HCT116 (cell line): ENCODE measurements around the gene GAK. TPM values are rescaled to one million over a fixed set of nuclear protein-coding genes. Genes with fewer than 3 reads are reported as not detected.

Experiments
- ATAC-seq: fragments of 200-7000 bp; cut with Tn5 transposase; 2 replicates; pipeline ENCODE4 v1.9.1; 2020; ENCODE audit warnings: mild to moderate bottlenecking, moderate library complexity
- BruUV-seq: library from RNA; stranded (reverse); fragments of 400-500 nt; replicated peaks from 2 replicates; lab custom pipeline; 2021; lab: Mats Ljungman, UMichigan
- CTCF ChIA-PET: fragments of 300-600 bp; sonication (Branson Sonifier 250); formaldehyde crosslinking; loops from one replicate; lab custom pipeline; 2021; ENCODE audit warnings: antibody characterized with exemption; lab: Charles Lee
- POLR2A ChIA-PET: fragments of 300-600, 350-600 bp; sonication (Branson Sonifier 250); formaldehyde crosslinking; loops from one replicate; lab custom pipeline; 2021; ENCODE audit warnings: antibody characterized with exemption; lab: Charles Lee
- RAD21 ChIA-PET, 2 experiments: fragments of 300-600 bp; sonication (Branson Sonifier 250); formaldehyde crosslinking; loops; one replicate each; lab custom pipeline; 2023; ENCODE audit warnings: low total read pairs in 2 of 2; ENCODE audit not compliant: uncharacterized antibody in 2 of 2, unreplicated experiment in 2 of 2, low non-redundant PET in 1 of 2; lab: Charles Lee
- DNase-seq: peaks from one replicate; pipeline ENCODE4 v3.0.0-alpha.2; 2010; ENCODE audit warnings: low read depth, low spot score
- H2AFZ ChIP-seq: fragments of 200-600 bp; shearing (Covaris generic), sonication (generic); 2 replicates; pipeline ENCODE4 v1.6.1; 2017; ENCODE audit warnings: low read depth, mixed run types, mixed read lengths, antibody characterized with exemption, low read length; ENCODE audit not compliant: poor library complexity, severe bottlenecking
- H3K27ac ChIP-seq: 2 replicates; pipeline ENCODE4 v1.5.1; 2012; ENCODE audit warnings: low read depth, low read length
- H3K27me3 ChIP-seq: fragments of 200-600 bp; sonication (generic); 2 replicates; pipeline ENCODE4 v1.6.1; 2016; ENCODE audit warnings: mixed run types, low read length, mixed read lengths; ENCODE audit not compliant: insufficient read depth
- H3K36me3 ChIP-seq, 2 experiments: fragments of 200-500 bp in 1 of 2; fragments of 200-600 bp in 1 of 2; sonication (Bioruptor generic) in 1 of 2; sonication (generic) in 1 of 2; 2 replicates each; pipeline versions ENCODE4 v1.5.1 to v1.6.1; 2014 to 2016; ENCODE audit warnings: low read length in 2 of 2, inconsistent platforms in 1 of 2, mixed read lengths in 1 of 2, mixed run types in 1 of 2; ENCODE audit not compliant: insufficient read depth in 2 of 2, control insufficient read depth in 1 of 2
- H3K4me1 ChIP-seq, 2 experiments: fragments of 200-600 bp in 1 of 2; sonication (generic) in 1 of 2; 2 replicates each; pipeline versions ENCODE4 v1.5.1 to v1.6.1; 2012 to 2017; ENCODE audit warnings: low read length in 2 of 2, inconsistent platforms in 1 of 2, mild to moderate bottlenecking in 1 of 2, mixed read lengths in 1 of 2, mixed run types in 1 of 2, moderate library complexity in 1 of 2; ENCODE audit not compliant: insufficient read depth in 2 of 2, control insufficient read depth in 1 of 2
- H3K4me2 ChIP-seq: fragments of 200-600 bp; sonication (generic); 2 replicates; pipeline ENCODE4 v1.6.1; 2017; ENCODE audit warnings: mixed run types, low read length, mixed read lengths
- H3K4me3 ChIP-seq, 2 experiments: fragments of 200-600 bp in 1 of 2; sonication (generic) in 1 of 2; replicated peaks in 1 of 2; 2 replicates each; pipeline ENCODE4 v1.5.1; 2011 to 2016; ENCODE audit warnings: low read length in 2 of 2, control low read depth in 1 of 2, low read depth in 1 of 2, mild to moderate bottlenecking in 1 of 2, mixed read lengths in 1 of 2, mixed run types in 1 of 2
- H3K79me2 ChIP-seq: fragments of 200-600 bp; sonication (generic); 2 replicates; pipeline ENCODE4 v1.6.1; 2017; ENCODE audit warnings: mild to moderate bottlenecking, mixed run types, low read length, moderate library complexity, mixed read lengths; ENCODE audit not compliant: insufficient read depth
- H3K9ac ChIP-seq: fragments of 200-600 bp; sonication (generic); 2 replicates; pipeline ENCODE4 v1.6.1; 2016; ENCODE audit warnings: low read length, mixed read lengths
- H3K9me2 ChIP-seq: fragments of 200-600 bp; sonication (generic), shearing (Covaris generic); 2 replicates; pipeline ENCODE4 v1.6.1; 2017; ENCODE audit warnings: mixed run types, mild to moderate bottlenecking, moderate library complexity; ENCODE audit not compliant: insufficient read depth
- H3K9me3 ChIP-seq, 2 experiments: fragments of 200-500 bp in 1 of 2; fragments of 200-600 bp in 1 of 2; sonication (Bioruptor generic) in 1 of 2; sonication (generic) in 1 of 2; 2 replicates each; pipeline ENCODE4 v1.6.1; 2014 to 2017; ENCODE audit warnings: low read length in 2 of 2, mixed read lengths in 2 of 2, inconsistent platforms in 1 of 2, low read depth in 1 of 2, mild to moderate bottlenecking in 1 of 2, mixed run types in 1 of 2, moderate library complexity in 1 of 2; ENCODE audit not compliant: control insufficient read depth in 1 of 2, insufficient read depth in 1 of 2
- H4K20me1 ChIP-seq: fragments of 200-600 bp; sonication (generic), shearing (Covaris generic); 2 replicates; pipeline ENCODE4 v1.6.1; 2017; ENCODE audit warnings: mixed run types, mild to moderate bottlenecking, moderate library complexity; ENCODE audit not compliant: insufficient read depth
- CEBPB ChIP-seq: IDR thresholded peaks from 2 replicates; pipeline ENCODE4 v1.6.1; 2012; ENCODE audit warnings: low read depth
- EGR1 ChIP-seq: IDR thresholded peaks from 2 replicates; pipeline ENCODE4 v1.6.1; 2012; ENCODE audit warnings: low read depth
- EZH2 ChIP-seq: fragments of 200-600 bp; sonication (generic); IDR thresholded peaks from 2 replicates; pipeline ENCODE4 v1.6.1; 2017; ENCODE audit warnings: antibody characterized with exemption, mixed run types
- POLR2A ChIP-seq: IDR thresholded peaks from 2 replicates; pipeline ENCODE4 v1.7.0; 2011; ENCODE audit warnings: borderline replicate concordance; ENCODE audit not compliant: insufficient read depth, insufficient read length; ENCODE audit errors: extremely low read depth
- RAD21 ChIP-seq: IDR thresholded peaks from 2 replicates; pipeline ENCODE4 v1.6.1; 2012; ENCODE audit warnings: low read depth, mild to moderate bottlenecking
- SIN3A ChIP-seq: IDR thresholded peaks from 2 replicates; pipeline ENCODE4 v1.6.1; 2012; ENCODE audit warnings: low read depth
- SRF ChIP-seq: IDR thresholded peaks from 2 replicates; pipeline ENCODE4 v1.6.1; 2012; ENCODE audit warnings: low read depth
- TCF7L2 ChIP-seq: IDR thresholded peaks from 2 replicates; pipeline ENCODE4 v1.7.0; 2011; ENCODE audit warnings: borderline replicate concordance, inconsistent platforms; ENCODE audit not compliant: insufficient read depth, insufficient read length; ENCODE audit errors: extremely low read depth
- ZFX ChIP-seq: fragments of 450-650 bp; IDR thresholded peaks from 2 replicates; pipeline ENCODE4 v1.6.1; 2017
- ZNF274 ChIP-seq: fragments of 200-500 bp; sonication (Bioruptor generic); IDR thresholded peaks from 2 replicates; pipeline ENCODE4 v1.6.1; 2014; ENCODE audit warnings: mild to moderate bottlenecking, low read depth, low read length, inconsistent platforms
- intact Hi-C: fragments of 100-400 bp; cut with micrococcal nuclease; formaldehyde crosslinking; loops from 2 replicates; pipeline ENCODE4 v1.10.0; 2022
- total RNA-seq: library from RNA; stranded (reverse); gene quantifications from one replicate; pipeline ENCODE4 v1.2.1, GENCODE V29; 2021; ENCODE audit not compliant: unreplicated experiment
- TF ChIP-seq, protein P1 (sequence below): IDR thresholded peaks from 2 replicates; pipeline ENCODE4 v1.6.1; 2011; ENCODE audit warnings: mild to moderate bottlenecking, low read length, moderate library complexity; ENCODE audit not compliant: insufficient replicate concordance; ENCODE audit errors: extremely low read depth

GAK gene
- total RNA-seq, 1 experiment from 2014 or later, result 123 TPM

DNA sequence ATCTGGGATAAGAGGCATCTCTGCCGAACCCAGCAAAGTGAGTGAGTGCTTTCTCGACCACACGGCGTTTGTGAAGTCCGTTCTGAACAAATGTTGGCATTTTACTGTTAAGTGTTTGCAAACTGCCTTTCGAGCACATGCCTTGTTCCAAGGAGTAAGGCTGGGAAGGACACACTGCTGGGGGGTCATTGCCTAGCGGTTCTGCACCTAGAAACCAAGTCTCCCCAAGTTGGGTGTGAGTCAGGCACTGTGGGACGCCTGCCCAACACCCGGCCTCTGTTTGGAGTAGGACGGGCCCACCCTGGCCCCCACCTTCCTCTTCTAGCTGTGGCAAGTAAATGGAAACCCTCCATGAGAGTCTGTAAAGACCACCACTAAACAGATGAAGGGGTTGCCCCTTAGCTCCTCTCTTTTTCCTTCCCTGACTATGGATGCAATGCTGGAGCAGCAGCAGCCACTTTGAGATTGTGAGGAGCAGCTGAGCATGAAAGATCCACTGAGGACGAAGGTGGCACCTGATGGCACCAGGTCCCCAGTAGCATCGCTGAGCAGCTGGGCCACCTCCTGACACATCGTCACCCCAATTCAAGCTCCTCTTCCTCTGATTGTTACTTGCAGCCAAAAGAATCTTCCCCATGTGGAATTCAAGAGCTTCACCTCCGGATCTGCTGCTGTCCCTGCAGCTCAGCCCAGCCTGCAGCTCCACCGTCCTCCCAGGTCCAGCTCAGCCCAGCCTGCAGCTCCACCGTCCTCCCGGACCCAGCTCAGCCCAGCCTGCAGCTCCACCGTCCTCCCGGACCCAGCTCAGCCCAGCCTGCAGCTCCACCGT is 112.5 kb downstream of the GAK start:
- TF ChIP-seq ZNF274, result no peak
- TF ChIP-seq RAD21, result no peak
- TF ChIP-seq CEBPB, result no peak
- no peak for TF ChIP-seq EGR1
- TF ChIP-seq POLR2A, result no peak
- no peak for TF ChIP-seq TCF7L2
- no peak for TF ChIP-seq SRF
- Histone ChIP-seq H3K36me3 (no peaks in the 10 kb centered on the region), H4K20me1 (no peaks in the 10 kb centered on the region), H3K27ac (no peak overlapping the region), H3K4me3 (no peak overlapping the region), H3K9me2 (no peaks in the 10 kb centered on the region), H2AFZ (no peak overlapping the region), H3K27me3 (no peaks in the 10 kb centered on the region), H3K9me3 (no peaks in the 10 kb centered on the region), H3K4me1 (peaks cover 3 to 7% of the 10 kb centered on the region in 2 experiments), H3K4me2 (no peak overlapping the region), H3K9ac (no peak overlapping the region), H3K79me2 (no peaks in the 10 kb centered on the region)
- DNase-seq, result no peak
- ChIA-PET POLR2A (no interaction called here), RAD21 (no interaction called here), CTCF (no interaction called here)
- BruUV-seq, result no TSS peak
- no peak for ATAC-seq
- intact Hi-C loops, result no loop called here

DNA sequence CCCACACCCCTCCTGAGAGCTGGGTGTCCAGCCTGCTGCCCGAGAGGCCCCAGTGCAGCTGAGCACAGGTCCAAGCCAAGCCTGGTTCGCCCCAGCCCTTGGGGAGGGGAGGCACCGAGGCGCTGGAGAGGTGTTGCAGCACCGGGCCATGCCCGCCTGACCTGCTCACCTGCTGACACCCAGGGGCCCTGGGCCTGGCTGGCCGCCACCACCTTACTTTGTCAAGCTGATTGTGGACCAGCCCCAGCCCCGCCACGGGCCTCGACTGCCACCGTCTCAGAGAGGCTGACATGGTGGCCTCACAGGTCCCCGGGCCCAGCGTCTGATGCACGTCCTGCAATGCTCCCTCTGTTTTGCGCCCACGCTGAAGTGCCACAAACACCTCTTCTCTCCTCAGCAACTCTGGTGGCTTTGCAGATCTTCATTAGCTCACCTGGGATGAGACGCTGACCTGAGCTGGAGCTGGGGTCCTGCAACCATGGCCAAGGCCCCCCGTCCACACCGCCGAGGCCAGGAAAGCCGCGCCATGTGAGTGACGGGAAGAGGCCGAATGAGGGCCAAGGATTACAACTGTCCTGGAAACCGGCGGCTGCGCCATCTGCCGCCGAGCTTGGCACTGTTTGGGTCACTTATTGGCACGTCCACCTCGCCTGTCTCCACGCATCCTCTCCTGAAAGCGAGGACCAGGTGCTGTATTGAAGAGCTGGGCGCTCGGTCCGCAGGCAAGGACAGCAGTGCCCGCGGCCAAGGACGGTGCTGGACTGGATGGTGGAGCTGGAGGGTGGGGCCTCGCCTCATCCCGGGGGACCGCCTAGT is 113.8 kb downstream of the GAK start:
- CTCF ChIA-PET, result no interaction called here
- Histone ChIP-seq H3K79me2 (no peaks in the 10 kb centered on the region), H3K4me1 (peaks cover 9 to 19% of the 10 kb centered on the region in 2 experiments), H3K4me2 (no peak overlapping the region), H3K27ac (no peak overlapping the region), H3K36me3 (no peaks in the 10 kb centered on the region), H3K4me3 (no peak overlapping the region), H3K27me3 (no peaks in the 10 kb centered on the region), H2AFZ (no peak overlapping the region), H4K20me1 (no peaks in the 10 kb centered on the region), H3K9ac (no peak overlapping the region), H3K9me2 (no peaks in the 10 kb centered on the region), H3K9me3 (no peaks in the 10 kb centered on the region)
- POLR2A ChIA-PET, result no interaction called here
- no TSS peak for BruUV-seq
- ATAC-seq, result no peak
- no peak for DNase-seq
- intact Hi-C loops, result no loop called here
- TF ChIP-seq SIN3A, result no peak
- no peak for TF ChIP-seq EGR1
- TF ChIP-seq TCF7L2, result no peak
- no peak for TF ChIP-seq ZFX
- no peak for TF ChIP-seq EZH2
- TF ChIP-seq, protein P1, sequence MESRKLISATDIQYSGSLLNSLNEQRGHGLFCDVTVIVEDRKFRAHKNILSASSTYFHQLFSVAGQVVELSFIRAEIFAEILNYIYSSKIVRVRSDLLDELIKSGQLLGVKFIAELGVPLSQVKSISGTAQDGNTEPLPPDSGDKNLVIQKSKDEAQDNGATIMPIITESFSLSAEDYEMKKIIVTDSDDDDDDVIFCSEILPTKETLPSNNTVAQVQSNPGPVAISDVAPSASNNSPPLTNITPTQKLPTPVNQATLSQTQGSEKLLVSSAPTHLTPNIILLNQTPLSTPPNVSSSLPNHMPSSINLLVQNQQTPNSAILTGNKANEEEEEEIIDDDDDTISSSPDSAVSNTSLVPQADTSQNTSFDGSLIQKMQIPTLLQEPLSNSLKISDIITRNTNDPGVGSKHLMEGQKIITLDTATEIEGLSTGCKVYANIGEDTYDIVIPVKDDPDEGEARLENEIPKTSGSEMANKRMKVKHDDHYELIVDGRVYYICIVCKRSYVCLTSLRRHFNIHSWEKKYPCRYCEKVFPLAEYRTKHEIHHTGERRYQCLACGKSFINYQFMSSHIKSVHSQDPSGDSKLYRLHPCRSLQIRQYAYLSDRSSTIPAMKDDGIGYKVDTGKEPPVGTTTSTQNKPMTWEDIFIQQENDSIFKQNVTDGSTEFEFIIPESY, result no peak
- RAD21 ChIA-PET, result no interaction called here
